T-helper 17 cell (primary cell): Measurements from ENCODE around the gene RAPGEF1. TPM values are rescaled to one million over a fixed set of nuclear protein-coding genes. Genes with fewer than 3 reads are reported as not detected.

Source experiments
- ATAC-seq: fragments of 150-1000 bp; cut with Tn5 transposase; 2 replicates; pipeline ENCODE4 v1.10.0; 2021; ENCODE audit warnings: mild to moderate bottlenecking, moderate library complexity
- DNase-seq, 3 donors: peaks; one replicate each; pipeline versions ENCODE4 v3.0.0 to v3.0.0-alpha.2; 2020 to 2021
- H3K9me3 ChIP-seq: one replicate; pipeline ENCODE4 v1.7.0; 2013; ENCODE audit warnings: low read length, mild to moderate bottlenecking; ENCODE audit not compliant: control insufficient read depth, poor library complexity, severe bottlenecking
- H3K27ac Mint-ChIP-seq: one replicate; pipeline ENCODE4 v1.8.0; 2022; ENCODE audit warnings: mild to moderate bottlenecking, moderate library complexity, mixed read lengths
- H3K27me3 Mint-ChIP-seq: one replicate; pipeline ENCODE4 v1.8.0; 2022; ENCODE audit warnings: mixed read lengths
- H3K36me3 Mint-ChIP-seq: one replicate; pipeline ENCODE4 v1.8.0; 2022; ENCODE audit warnings: low read depth, mixed read lengths
- H3K4me1 Mint-ChIP-seq: one replicate; pipeline ENCODE4 v1.8.0; 2022; ENCODE audit warnings: mild to moderate bottlenecking, mixed read lengths
- H3K4me3 Mint-ChIP-seq: one replicate; pipeline ENCODE4 v1.8.0; 2022; ENCODE audit warnings: mild to moderate bottlenecking, moderate library complexity, mixed read lengths
- total RNA-seq, 4 donors: library from RNA in 2 of 4; stranded (reverse) in 2 of 4; gene quantifications; one replicate each; pipeline ENCODE4 v1.2.3 and lab custom pipeline; 2022 to 2026

The RAPGEF1 gene
- total RNA-seq, 2 donors from 2014 or later: 176 to 209 TPM

DNA sequence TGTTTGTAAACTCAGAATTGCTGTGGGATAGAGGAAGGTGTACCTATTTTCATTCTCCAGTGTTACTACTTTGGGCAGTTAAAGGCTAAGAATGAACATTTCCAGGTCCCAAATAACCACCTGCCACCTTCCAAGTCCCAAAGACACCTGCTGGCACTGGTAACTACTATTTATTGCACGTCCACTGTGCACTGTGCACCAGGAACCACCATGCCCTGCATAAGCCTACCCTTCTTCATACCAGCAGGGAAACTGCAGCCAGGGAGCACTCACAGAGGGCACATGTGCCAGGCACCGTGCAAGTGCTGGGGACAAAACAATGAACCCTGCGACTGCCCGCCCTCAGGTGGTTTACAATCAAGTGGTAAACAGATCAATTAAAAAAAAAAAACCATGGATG lies 34.9 kb downstream of the RAPGEF1 start:
- no peaks in the 10 kb centered on the region for H3K36me3 Mint-ChIP-seq
- DNase-seq: no peak
- H3K27ac Mint-ChIP-seq: peak overlapping the region; percentile 99
- H3K27me3 Mint-ChIP-seq: no peaks in the 10 kb centered on the region
- H3K4me1 Mint-ChIP-seq: peaks cover 64% of the 10 kb centered on the region
- no peak for ATAC-seq
- no peak overlapping the region for H3K4me3 Mint-ChIP-seq
- no peaks in the 10 kb centered on the region for H3K9me3 ChIP-seq

DNA sequence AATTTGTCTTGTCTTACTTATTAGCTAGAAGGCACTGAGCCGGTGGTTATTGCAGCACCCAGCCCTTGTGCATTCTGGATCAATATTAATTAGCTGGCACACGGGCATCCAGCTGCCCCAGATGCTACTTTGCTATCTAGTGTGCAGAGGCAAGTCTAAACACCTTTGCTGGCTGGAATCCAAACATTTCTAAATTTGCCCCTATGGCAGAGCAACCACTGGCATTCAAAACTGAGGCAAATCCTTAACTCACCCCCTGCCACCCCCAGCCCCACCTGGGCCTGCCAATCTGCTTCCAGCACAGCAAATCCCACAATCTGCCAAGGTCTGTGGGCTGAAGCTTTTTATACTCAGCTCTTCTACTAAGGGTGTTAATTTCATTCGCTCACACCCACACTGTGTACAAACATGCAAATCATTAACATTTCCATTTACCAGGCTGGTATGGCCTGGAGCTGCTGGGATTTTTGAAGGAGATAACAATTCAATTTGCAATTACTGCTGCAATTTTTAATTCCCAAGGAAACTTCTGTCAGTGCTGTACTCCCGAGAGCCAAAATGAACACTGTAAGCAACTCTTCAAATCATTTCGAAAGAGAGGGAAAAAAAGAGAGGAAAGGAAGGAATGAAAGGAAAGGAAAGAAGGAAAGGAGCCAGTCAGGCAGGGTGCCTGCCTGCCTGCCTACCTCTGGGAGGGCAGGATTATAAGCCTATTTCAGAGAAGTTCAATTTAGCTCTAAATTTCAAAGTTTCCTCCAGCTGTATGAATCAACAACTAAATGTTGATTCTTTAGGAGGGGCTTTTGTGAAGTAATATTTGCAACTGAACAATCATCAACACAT lies 35.5 kb downstream of the RAPGEF1 start:
- peaks cover 64% of the 10 kb centered on the region for H3K4me1 Mint-ChIP-seq
- no peak for ATAC-seq

DNA sequence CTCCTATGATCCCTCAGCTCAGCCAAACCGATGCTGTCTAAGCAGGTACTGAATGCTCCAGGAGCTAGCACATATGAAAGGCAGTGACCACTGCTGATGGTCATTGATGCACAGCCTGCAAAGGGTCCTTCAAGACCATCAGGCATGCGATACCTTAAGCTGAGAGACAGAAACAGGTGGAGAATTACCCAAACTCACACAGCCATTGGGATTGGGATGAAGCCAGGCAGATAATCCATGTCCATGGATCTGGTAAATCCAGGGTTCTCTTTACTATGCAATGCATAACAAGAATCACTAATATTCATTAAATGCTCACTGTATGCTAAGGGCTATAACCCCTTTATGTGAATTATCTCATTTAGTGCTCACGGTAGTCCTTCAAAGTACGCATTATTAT lies 36.2 kb downstream of the RAPGEF1 start:
- ATAC-seq (no peak), DNase-seq (no peak)
- H3K36me3 Mint-ChIP-seq: no peaks in the 10 kb centered on the region
- peaks cover 66% of the 10 kb centered on the region for H3K4me1 Mint-ChIP-seq
- H3K27me3 Mint-ChIP-seq: no peaks in the 10 kb centered on the region
- no peak overlapping the region for H3K27ac Mint-ChIP-seq
- H3K4me3 Mint-ChIP-seq: no peak overlapping the region
- no peaks in the 10 kb centered on the region for H3K9me3 ChIP-seq

More for the DNA sequence above, 35.5 kb downstream of the RAPGEF1 start:
- no peaks in the 10 kb centered on the region for H3K9me3 ChIP-seq
- Mint-ChIP-seq H3K4me3 (peak overlapping the region; percentile 77), H3K27ac (peak overlapping the region; percentile 99), H3K36me3 (no peaks in the 10 kb centered on the region), H3K27me3 (no peaks in the 10 kb centered on the region)
- DNase-seq: no peak

DNA sequence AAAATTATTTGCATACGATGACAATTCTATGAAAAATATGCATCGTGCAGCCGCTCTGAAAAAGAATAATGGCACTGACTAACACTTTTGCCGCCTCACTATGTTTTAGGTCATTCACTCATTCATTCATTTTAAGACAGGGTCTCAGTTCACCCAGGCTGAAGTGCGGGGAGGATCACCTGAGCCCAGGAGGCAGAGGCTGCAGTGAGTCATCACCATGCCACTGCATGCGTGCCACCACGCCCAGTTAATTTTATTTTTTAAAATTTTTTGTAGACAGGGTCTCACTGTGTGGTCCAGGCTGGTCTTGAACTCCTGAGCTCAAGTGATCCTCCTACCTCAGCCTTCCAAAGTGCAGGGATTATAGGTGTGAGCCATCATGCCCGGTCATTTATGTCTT lies 37.0 kb downstream of the RAPGEF1 start:
- H3K9me3 ChIP-seq: no peaks in the 10 kb centered on the region
- peak overlapping the region; percentile 49 for H3K27ac Mint-ChIP-seq
- no peaks in the 10 kb centered on the region for H3K36me3 Mint-ChIP-seq
- peaks cover 68% of the 10 kb centered on the region for H3K4me1 Mint-ChIP-seq
- H3K27me3 Mint-ChIP-seq: no peaks in the 10 kb centered on the region
- ATAC-seq (no peak), DNase-seq (no peak)
- H3K4me3 Mint-ChIP-seq: no peak overlapping the region

DNA sequence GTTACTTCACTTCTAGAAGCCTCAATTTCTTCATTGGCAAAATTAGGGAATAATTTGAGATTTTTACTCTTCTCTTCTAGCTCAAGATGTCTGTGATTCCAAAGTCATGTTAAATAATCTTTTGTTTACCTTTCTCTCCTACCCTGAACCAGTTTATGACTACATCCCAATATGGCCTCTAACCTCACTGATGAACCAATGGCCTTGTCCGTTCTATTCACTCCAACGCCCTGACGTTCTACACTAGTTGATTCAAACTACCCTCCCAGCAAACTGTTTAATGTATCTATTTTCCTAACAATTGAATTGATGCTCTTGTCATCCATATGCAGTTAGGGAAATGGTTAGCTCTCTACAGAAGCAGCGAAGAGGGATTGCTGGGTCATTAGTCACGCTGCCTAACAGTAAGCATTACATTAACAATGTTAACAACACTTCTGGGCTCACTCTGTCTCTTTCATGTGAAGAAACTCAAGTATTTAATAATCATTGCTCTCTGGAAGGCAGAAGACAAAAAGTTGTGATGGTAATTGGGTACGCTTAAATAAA lies 38.0 kb downstream of the RAPGEF1 start:
- H3K4me3 Mint-ChIP-seq: no peak overlapping the region
- peaks cover 71% of the 10 kb centered on the region for H3K4me1 Mint-ChIP-seq
- no peaks in the 10 kb centered on the region for H3K27me3 Mint-ChIP-seq
- H3K9me3 ChIP-seq: no peaks in the 10 kb centered on the region
- ATAC-seq (no peak), DNase-seq (no peak)
- H3K36me3 Mint-ChIP-seq: no peaks in the 10 kb centered on the region
- no peak overlapping the region for H3K27ac Mint-ChIP-seq

DNA sequence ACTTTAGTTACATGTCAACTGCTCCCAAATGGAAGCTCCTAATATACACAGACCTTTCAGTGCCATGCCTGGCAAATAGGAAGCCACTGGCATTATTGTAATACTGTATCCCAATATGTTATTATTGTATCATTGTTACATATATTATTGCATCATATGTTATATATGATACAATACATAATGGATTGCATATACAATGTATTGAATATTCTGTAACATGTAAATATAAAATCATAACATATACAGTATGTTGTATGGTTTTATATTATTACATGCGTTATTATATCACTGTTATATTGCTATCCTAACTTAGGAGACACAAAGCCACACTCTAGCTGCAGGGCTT lies 38.5 kb downstream of the RAPGEF1 start:
- Mint-ChIP-seq H3K4me3 (no peak overlapping the region), H3K27ac (no peak overlapping the region), H3K4me1 (peaks cover 69% of the 10 kb centered on the region), H3K27me3 (no peaks in the 10 kb centered on the region), H3K36me3 (no peaks in the 10 kb centered on the region)
- DNase-seq: no peak
- ATAC-seq: no peak
- no peaks in the 10 kb centered on the region for H3K9me3 ChIP-seq

DNA sequence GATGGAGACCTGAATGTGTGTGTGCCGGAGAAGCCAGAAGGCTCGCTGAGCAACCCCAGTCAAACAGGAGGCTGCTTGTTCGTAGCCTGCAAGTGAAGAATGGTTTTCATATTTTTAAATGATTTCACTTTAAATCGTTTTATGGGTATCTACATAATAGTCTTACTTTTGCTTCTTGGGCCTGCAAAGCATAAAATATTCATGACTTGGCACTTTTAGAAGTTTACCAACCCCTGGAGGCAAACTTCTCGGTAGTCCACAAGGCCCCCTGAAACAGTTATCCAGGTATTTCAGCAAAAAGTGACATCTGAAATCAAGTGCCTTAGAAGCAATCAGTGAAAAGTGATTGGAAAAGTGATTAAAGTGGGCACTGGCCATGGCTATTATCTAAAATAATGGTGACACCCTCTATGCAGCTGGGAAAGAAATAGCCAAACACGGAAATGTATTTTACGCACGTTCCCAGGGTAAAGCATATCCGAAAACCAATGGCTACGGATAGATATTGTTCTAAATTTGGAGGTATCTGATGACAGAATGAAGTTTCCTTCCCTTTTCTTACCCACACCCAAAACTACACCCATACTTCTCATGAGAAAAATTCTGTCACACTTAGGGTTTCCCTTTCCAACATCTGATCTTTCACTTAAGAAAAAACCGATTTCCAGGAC lies 39.0 kb downstream of the RAPGEF1 start:
- no peak overlapping the region for H3K4me3 Mint-ChIP-seq
- H3K4me1 Mint-ChIP-seq: peaks cover 67% of the 10 kb centered on the region
- H3K27ac Mint-ChIP-seq: peak overlapping the region; percentile 86
- H3K9me3 ChIP-seq: no peaks in the 10 kb centered on the region
- no peak for DNase-seq
- no peaks in the 10 kb centered on the region for H3K36me3 Mint-ChIP-seq
- ATAC-seq: no peak
- no peaks in the 10 kb centered on the region for H3K27me3 Mint-ChIP-seq

DNA sequence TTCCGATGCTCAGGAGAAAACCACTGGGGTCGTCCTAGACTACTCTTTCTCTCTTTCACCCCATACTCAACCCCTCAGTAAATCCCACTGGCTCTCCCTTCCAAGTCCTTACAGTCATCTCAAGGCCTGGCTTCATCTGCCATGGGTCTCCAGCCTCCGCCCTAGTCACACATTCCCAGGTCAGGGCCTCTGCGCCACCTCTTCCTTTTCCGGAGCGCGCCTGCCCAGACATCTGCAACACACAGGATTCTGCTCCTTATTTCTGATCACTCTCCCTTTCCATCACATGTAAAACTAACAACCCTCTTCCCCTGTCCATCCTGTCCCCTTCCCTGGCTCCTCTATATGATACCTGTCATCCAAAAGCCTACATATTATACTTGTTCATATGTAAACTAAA lies 39.8 kb downstream of the RAPGEF1 start:
- no peaks in the 10 kb centered on the region for H3K9me3 ChIP-seq
- peak overlapping the region; percentile 86 for H3K27ac Mint-ChIP-seq
- H3K36me3 Mint-ChIP-seq: no peaks in the 10 kb centered on the region
- H3K4me3 Mint-ChIP-seq: no peak overlapping the region
- DNase-seq: no peak
- H3K27me3 Mint-ChIP-seq: no peaks in the 10 kb centered on the region
- peaks cover 68% of the 10 kb centered on the region for H3K4me1 Mint-ChIP-seq
- ATAC-seq: no peak

DNA sequence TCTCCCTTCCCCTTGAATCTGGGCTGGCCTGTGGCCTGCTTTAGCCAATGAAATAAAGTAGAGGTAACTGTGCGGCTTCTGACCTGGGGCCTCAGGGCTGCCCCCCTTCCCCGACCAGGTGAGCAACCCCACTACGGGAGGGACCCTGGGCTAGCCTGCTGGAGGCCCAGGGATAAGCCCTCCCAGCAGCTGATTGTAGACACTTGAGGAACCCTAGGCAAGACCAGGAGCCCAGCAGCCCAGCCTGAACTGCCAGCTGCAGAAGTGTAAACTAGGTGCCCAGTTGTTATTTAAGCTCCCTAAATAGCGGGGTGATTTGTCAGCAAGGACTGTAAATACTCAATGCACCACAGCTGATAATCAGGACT lies 41.3 kb downstream of the RAPGEF1 start:
- no peaks in the 10 kb centered on the region for H3K36me3 Mint-ChIP-seq
- no peak for ATAC-seq
- no peaks in the 10 kb centered on the region for H3K27me3 Mint-ChIP-seq
- peaks cover 72% of the 10 kb centered on the region for H3K4me1 Mint-ChIP-seq
- H3K27ac Mint-ChIP-seq: peak overlapping the region; percentile 86
- no peak overlapping the region for H3K4me3 Mint-ChIP-seq
- no peaks in the 10 kb centered on the region for H3K9me3 ChIP-seq
- DNase-seq: no peak

DNA sequence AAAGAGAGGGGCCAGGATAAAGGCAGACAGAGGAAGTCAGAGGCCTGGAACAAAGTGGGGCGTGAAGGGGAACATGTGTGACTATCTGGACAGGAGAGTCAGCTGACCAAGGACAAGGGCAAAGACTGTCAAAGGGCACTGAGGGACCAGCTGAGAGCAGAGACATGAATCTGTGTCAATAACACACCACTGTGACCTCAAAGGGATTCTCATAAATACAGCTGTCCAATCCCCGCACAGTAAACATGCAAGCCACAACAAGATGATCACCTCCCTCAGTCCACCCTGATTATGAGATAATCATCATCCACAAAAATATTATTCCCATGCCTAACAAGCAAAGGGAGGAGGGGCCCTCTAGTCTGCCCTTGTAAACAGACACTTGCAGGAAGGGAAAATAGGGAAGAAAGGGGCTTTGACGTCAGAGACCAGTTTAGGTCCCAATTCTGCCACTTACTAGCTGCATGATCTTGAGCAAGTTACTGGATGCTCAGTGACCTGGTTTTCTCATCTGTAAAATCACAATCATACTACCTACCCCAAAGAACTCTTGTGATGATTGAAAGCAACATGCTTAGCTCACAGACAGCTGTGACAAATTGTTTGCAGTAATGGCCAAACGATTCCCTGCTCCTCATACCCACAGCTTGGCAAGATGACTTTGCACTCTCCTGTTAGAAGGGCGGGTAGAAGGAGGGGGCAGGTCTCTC lies 41.8 kb downstream of the RAPGEF1 start:
- no peaks in the 10 kb centered on the region for H3K9me3 ChIP-seq
- DNase-seq: no peak
- H3K4me3 Mint-ChIP-seq: no peak overlapping the region
- no peaks in the 10 kb centered on the region for H3K36me3 Mint-ChIP-seq
- peaks cover 78% of the 10 kb centered on the region for H3K4me1 Mint-ChIP-seq
- peak overlapping the region; percentile 86 for H3K27ac Mint-ChIP-seq
- ATAC-seq: peak; percentile 54
- H3K27me3 Mint-ChIP-seq: no peaks in the 10 kb centered on the region

DNA sequence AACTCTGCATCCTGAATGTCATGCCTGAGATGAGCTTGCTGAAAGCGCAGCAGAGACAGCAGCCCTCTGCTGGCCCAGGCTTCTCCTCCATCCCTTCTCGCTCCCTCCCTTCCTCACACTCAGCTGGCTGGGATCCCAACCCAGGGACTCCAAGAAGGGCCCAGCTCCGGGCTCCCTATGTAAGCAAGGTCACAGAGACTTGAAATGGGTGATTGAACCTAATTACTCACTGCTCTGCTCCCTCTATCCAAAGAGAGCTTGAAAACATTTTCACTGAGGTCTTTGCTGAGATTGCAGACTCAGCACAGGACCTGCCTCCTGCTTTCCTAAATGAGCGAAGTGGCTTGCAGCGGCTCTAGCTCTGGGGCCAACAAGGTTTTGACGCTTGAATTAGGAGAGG lies 42.8 kb downstream of the RAPGEF1 start:
- no peaks in the 10 kb centered on the region for H3K9me3 ChIP-seq
- Mint-ChIP-seq H3K36me3 (no peaks in the 10 kb centered on the region), H3K27ac (peak overlapping the region; percentile 86), H3K4me3 (no peak overlapping the region), H3K27me3 (no peaks in the 10 kb centered on the region), H3K4me1 (peaks cover 81% of the 10 kb centered on the region)
- no peak for DNase-seq
- ATAC-seq: no peak

DNA sequence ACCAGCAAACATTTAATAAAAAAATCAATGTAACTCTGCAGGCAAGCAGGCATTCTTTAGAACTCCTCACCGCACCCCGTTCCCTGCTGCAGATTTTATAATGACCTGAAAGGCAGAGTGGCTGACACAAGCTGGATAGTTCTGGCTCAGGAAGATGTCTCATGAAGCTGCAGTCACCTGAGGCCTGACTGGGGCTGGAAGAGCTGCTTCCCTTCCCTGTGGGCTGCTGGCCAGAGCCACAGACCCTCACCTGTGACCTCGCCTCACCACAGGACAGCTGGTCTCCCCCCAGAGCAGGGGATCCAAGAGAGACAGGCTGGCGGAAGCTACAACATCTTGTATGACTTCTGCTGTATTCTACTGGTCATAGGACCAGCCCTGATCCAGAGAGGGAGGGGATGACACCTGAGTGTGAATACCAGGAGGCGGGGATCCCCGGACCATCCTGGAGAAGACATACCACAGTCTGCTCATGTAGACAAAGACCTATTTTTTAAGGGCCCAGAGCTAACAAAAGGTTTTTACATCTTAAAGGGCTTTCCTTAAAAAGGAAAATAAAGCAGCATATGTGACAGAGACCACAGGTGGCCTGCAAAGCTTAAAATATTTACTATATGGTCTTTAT lies 43.9 kb downstream of the RAPGEF1 start:
- Mint-ChIP-seq H3K27ac (peak overlapping the region; percentile 86), H3K4me3 (no peak overlapping the region), H3K27me3 (no peaks in the 10 kb centered on the region), H3K4me1 (peaks cover 83% of the 10 kb centered on the region), H3K36me3 (no peaks in the 10 kb centered on the region)
- ATAC-seq (no peak), DNase-seq (no peak)
- no peaks in the 10 kb centered on the region for H3K9me3 ChIP-seq

DNA sequence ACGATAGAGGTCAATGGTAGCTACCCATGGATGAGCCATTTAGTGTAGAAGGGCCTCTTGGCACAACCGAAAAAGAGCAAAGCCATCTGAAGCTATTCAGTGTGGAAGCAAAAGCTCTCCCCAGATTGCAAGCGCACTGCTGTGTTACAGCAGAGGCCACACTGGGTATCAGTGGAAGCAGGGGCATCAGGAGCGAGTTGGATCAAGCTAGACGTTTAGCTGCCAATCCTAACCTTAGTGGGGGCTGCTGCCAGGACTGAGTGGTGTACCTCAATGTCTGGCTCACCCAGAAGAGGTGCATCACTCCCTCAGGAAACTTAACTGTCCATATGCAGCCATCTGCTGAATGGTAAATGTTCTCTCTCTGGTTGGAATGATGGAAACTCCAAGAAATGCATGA lies 44.5 kb downstream of the RAPGEF1 start:
- Mint-ChIP-seq H3K27me3 (no peaks in the 10 kb centered on the region), H3K4me3 (no peak overlapping the region), H3K4me1 (peaks cover 84% of the 10 kb centered on the region), H3K36me3 (no peaks in the 10 kb centered on the region), H3K27ac (peak overlapping the region; percentile 86)
- DNase-seq: no peak
- no peaks in the 10 kb centered on the region for H3K9me3 ChIP-seq
- ATAC-seq: no peak
